Activated naive CD4-positive, alpha-beta T cell treated with anti-CD3 and anti-CD28 coated beads for 36 hours (primary cell): ENCODE results near the gene ARHGEF9. TPM values are rescaled to one million over a fixed set of nuclear protein-coding genes. Genes with fewer than 3 reads are reported as not detected.

Source experiments
- CTCF ChIA-PET: fragments of 350-600 bp; sonication (Branson Sonifier 250); formaldehyde crosslinking; loops from one replicate; lab custom pipeline; 2021; ENCODE audit warnings: antibody characterized with exemption; lab: Charles Lee
- DNase-seq: peaks from one replicate; pipeline ENCODE4 v3.0.0-alpha.2; 2020
- H3K27ac Mint-ChIP-seq: one replicate; pipeline ENCODE4 v1.8.0; 2021; ENCODE audit warnings: mild to moderate bottlenecking, mixed read lengths
- H3K27me3 Mint-ChIP-seq: one replicate; pipeline ENCODE4 v1.8.0; 2021; ENCODE audit warnings: low read depth, mixed read lengths
- H3K36me3 Mint-ChIP-seq: one replicate; pipeline ENCODE4 v1.8.0; 2021; ENCODE audit warnings: low read depth, mixed read lengths
- H3K4me1 Mint-ChIP-seq: one replicate; pipeline ENCODE4 v1.8.0; 2021; ENCODE audit warnings: low read depth, mixed read lengths
- H3K4me3 Mint-ChIP-seq: one replicate; pipeline ENCODE4 v1.8.0; 2021; ENCODE audit warnings: mild to moderate bottlenecking, moderate library complexity, mixed read lengths
- H3K9me3 Mint-ChIP-seq: one replicate; pipeline ENCODE4 v1.8.0; 2021; ENCODE audit warnings: mixed read lengths
- intact Hi-C: fragments of 100-400 bp; cut with micrococcal nuclease; formaldehyde crosslinking; loops from one replicate; pipeline ENCODE4 v1.15.1; 2023
- total RNA-seq, 2 experiments: library from RNA; stranded (reverse); gene quantifications; one replicate each; pipeline ENCODE4 v1.2.3, GENCODE V29; 2021

The ARHGEF9 gene
- total RNA-seq, 2 experiments from 2014 or later = 12.8 to 15.0 TPM

DNA sequence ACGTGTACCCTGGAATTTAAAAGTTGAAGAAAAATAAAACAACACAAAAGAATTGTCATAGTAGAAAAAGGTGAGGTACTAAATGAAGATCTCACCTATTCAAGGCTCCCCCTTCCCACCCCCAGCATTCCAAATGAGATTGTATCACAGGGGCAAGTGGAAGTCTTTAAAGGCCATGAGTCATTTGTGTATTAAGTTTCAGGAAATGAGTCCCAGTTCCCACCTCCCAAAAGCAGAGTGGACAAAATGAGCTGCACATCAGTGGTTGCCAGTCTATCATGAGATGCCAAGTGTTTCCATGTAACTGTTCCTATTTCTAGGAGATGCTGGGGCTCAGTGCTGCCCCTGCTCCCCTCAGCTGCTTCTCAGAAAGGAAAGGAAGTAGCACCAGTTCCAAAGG lies 20.1 kb downstream of the ARHGEF9 start:
- Mint-ChIP-seq H3K4me3 (no peak overlapping the region), H3K27ac (no peak overlapping the region), H3K4me1 (peaks cover 2% of the 10 kb centered on the region), H3K9me3 (peaks cover 4% of the 10 kb centered on the region), H3K27me3 (no peaks in the 10 kb centered on the region), H3K36me3 (no peaks in the 10 kb centered on the region)
- CTCF ChIA-PET = no interaction called here
- DNase-seq = no peak
- intact Hi-C loops = no loop called here

DNA sequence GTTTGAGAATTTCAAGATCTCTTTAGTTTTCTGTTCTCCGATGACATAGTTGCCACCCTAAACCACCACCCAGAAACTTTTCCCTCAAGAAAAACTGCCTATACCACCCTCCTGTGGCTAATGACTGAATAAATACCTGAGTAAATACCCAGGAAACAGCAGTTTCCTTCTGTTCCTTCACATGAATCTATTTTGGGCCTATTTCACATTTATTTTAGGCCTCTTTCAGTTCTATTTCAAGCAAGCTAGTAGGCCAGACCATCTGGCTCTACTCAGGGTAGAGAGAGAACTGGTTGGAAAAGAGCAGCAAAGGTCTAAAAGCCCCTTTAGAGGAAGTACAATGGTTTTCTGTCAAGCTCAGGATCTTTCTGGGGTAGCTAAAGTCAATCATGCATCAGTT lies 23.4 kb downstream of the ARHGEF9 start:
- no peaks in the 10 kb centered on the region for H3K27me3 Mint-ChIP-seq
- no peaks in the 10 kb centered on the region for H3K9me3 Mint-ChIP-seq
- no peak overlapping the region for H3K27ac Mint-ChIP-seq
- CTCF ChIA-PET = no interaction called here
- DNase-seq = no peak
- H3K4me1 Mint-ChIP-seq = peaks cover 2% of the 10 kb centered on the region
- H3K4me3 Mint-ChIP-seq = no peak overlapping the region
- intact Hi-C loops = no loop called here
- no peaks in the 10 kb centered on the region for H3K36me3 Mint-ChIP-seq

GRCh38 chrX:63758011-63758410 lies 27.0 kb downstream of the ARHGEF9 start:
- no peaks in the 10 kb centered on the region for H3K27me3 Mint-ChIP-seq
- DNase-seq = no peak
- no peaks in the 10 kb centered on the region for H3K9me3 Mint-ChIP-seq
- H3K4me1 Mint-ChIP-seq = peaks cover 19% of the 10 kb centered on the region
- H3K36me3 Mint-ChIP-seq = peaks cover 1% of the 10 kb centered on the region
- CTCF ChIA-PET = no interaction called here
- H3K27ac Mint-ChIP-seq = no peak overlapping the region
- no peak overlapping the region for H3K4me3 Mint-ChIP-seq
- intact Hi-C loops = loop anchor here (10.0 kb wide), 3 partner anchors 1277 to 1837 kb away; partner anchors contain the start of genes LAS1L and ZC3H12B

GRCh38 chrX:63755892-63756291 lies 29.1 kb downstream of the ARHGEF9 start:
- Mint-ChIP-seq H3K27ac (no peak overlapping the region), H3K36me3 (peaks cover 1% of the 10 kb centered on the region), H3K4me1 (peaks cover 24% of the 10 kb centered on the region), H3K27me3 (no peaks in the 10 kb centered on the region), H3K4me3 (peak overlapping the region; percentile 90), H3K9me3 (no peaks in the 10 kb centered on the region)
- no peak for DNase-seq
- intact Hi-C loops = loop anchor here (1.0 to 10.0 kb wide), 8 partner anchors 10 to 1839 kb away; partner anchors contain the start of genes AMER1, LAS1L, SPIN4 and ZC3H12B
- CTCF ChIA-PET = no interaction called here

DNA sequence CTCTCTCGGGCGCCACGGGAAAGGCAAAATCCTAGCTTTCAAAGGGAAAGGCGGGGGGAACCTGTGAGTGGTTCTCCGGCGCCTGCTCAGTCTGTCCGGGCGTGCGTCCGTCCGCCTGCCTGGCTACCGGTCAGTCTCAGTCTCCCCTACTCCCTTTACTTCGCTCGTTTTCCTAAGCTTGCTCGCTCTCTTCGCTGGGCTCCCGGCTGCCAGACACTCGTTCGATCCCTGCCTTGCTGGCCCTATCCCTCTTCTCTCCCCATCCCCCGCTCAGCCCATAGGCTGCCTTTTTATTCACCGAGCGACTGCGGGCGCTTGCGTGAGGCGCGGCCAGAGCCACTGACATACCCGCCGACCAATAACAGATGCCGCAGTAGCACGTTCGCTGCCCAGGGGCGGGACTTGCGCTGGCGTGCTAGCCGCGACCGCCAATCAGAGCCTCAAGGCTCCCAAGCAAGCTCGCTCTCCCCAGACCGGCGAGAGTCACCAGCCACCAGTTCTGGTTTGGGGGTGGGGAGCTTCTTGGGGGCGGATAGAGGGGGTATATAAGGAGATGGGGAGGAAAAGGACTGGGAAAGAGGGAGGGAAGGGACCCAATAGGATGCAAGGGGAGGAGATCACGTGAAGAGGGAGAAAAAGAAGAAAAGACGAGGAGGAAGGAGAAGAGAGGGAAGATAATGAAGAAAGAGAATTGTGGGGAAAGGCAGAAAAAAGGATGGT lies 30.0 kb downstream of the ARHGEF9 start:
- intact Hi-C loops = loop anchor here (1.0 to 10.0 kb wide), 8 partner anchors 9 to 1840 kb away; partner anchors contain the start of genes AMER1, LAS1L, SPIN4 and ZC3H12B
- peaks cover 29% of the 10 kb centered on the region for H3K4me1 Mint-ChIP-seq
- peak overlapping the region; percentile 96 for H3K27ac Mint-ChIP-seq
- CTCF ChIA-PET = no interaction called here
- H3K4me3 Mint-ChIP-seq = peak overlapping the region; percentile 90
- no peaks in the 10 kb centered on the region for H3K27me3 Mint-ChIP-seq
- H3K36me3 Mint-ChIP-seq = peaks cover 1% of the 10 kb centered on the region
- DNase-seq = peak; percentile 90
- H3K9me3 Mint-ChIP-seq = no peaks in the 10 kb centered on the region

DNA sequence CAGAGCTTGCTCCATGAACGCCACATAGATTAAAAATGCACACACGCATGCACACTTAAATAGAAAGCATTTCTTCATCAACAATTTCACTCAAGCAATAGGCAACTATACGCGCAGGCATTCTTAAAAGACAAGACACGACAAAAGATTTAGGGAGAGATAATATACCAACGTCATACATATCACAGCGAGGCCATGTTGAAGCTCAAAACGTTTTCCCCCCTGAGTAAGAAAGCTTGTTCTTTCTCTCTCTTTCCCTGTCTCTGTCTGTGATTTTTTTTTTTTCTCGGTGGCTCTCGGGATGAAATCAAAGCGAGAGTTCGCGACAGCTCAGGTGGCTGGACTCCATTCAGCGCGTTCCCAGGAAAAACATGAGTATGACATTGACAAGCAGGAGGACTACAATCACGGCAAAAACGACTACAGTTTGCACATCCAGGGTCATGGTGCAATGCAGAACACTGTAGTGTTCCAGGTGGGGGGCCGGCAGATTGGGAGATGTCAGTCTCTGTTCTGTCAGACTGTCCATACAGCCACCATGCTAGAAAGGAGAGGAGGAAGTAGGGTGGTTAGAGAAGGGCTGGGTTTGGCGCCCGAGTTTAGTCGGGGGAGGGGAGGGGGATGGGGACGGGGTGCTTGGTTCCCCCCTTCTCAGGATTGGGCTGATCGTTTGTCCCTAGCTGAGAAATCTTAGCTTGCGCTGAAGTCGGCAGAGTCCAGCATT lies 30.7 kb downstream of the ARHGEF9 start:
- H3K4me1 Mint-ChIP-seq = peaks cover 32% of the 10 kb centered on the region
- DNase-seq = peak; percentile 32

GRCh38 chrX:63751481-63751880 lies 33.5 kb downstream of the ARHGEF9 start:
- Mint-ChIP-seq H3K4me1 (peaks cover 41% of the 10 kb centered on the region), H3K27me3 (no peaks in the 10 kb centered on the region), H3K9me3 (no peaks in the 10 kb centered on the region), H3K27ac (no peak overlapping the region), H3K4me3 (no peak overlapping the region), H3K36me3 (peaks cover 1% of the 10 kb centered on the region)
- intact Hi-C loops = loop anchor here (10.0 kb wide), 3 partner anchors 1283 to 1843 kb away; partner anchors contain the start of genes LAS1L and ZC3H12B
- no peak for DNase-seq
- CTCF ChIA-PET = no interaction called here

More for the DNA sequence above, 30.7 kb downstream of the ARHGEF9 start:
- peak overlapping the region; percentile 96 for H3K27ac Mint-ChIP-seq
- CTCF ChIA-PET = no interaction called here
- no peaks in the 10 kb centered on the region for H3K27me3 Mint-ChIP-seq
- H3K9me3 Mint-ChIP-seq = no peaks in the 10 kb centered on the region
- intact Hi-C loops = loop anchor here (2.0 to 10.0 kb wide), 6 partner anchors 193 to 1841 kb away; partner anchors contain the start of genes AMER1, LAS1L, SPIN4 and ZC3H12B
- H3K36me3 Mint-ChIP-seq = peaks cover 1% of the 10 kb centered on the region
- H3K4me3 Mint-ChIP-seq = peak overlapping the region; percentile 90

GRCh38 chrX:63750811-63751210 lies 34.2 kb downstream of the ARHGEF9 start:
- intact Hi-C loops = loop anchor here (10.0 kb wide), 3 partner anchors 1284 to 1844 kb away; partner anchors contain the start of genes LAS1L and ZC3H12B
- CTCF ChIA-PET = no interaction called here
- Mint-ChIP-seq H3K9me3 (no peaks in the 10 kb centered on the region), H3K36me3 (peaks cover 1% of the 10 kb centered on the region), H3K27me3 (no peaks in the 10 kb centered on the region), H3K27ac (no peak overlapping the region), H3K4me1 (peaks cover 41% of the 10 kb centered on the region), H3K4me3 (no peak overlapping the region)
- no peak for DNase-seq

DNA sequence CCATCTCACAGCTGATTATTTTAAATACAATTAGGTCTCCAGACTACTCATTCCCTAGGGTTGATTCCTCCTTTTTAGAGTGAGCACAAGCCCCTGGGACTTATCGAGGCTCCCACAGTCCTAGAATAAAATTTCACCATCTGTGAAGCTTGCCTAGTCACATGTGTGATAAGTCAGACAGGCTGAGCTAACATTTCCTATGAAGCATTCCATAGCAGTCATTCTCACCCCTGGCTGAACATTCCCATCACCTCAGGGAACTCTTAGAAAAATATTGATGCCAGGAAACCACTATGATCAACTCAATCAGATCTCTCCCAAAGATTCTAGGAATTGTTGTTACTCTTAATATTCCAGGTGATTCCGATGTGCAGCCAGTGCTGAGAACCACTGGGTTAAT lies 37.7 kb downstream of the ARHGEF9 start:
- intact Hi-C loops = no loop called here
- no peaks in the 10 kb centered on the region for H3K36me3 Mint-ChIP-seq
- H3K4me3 Mint-ChIP-seq = no peak overlapping the region
- H3K27ac Mint-ChIP-seq = no peak overlapping the region
- CTCF ChIA-PET = no interaction called here
- peaks cover 34% of the 10 kb centered on the region for H3K4me1 Mint-ChIP-seq
- H3K27me3 Mint-ChIP-seq = no peaks in the 10 kb centered on the region
- no peaks in the 10 kb centered on the region for H3K9me3 Mint-ChIP-seq
- DNase-seq = no peak

- no peaks in the 10 kb centered on the region for H3K9me3 Mint-ChIP-seq
- H3K36me3 Mint-ChIP-seq = no peaks in the 10 kb centered on the region
- CTCF ChIA-PET = no interaction called here
- H3K4me1 Mint-ChIP-seq = peaks cover 34% of the 10 kb centered on the region
- no peaks in the 10 kb centered on the region for H3K27me3 Mint-ChIP-seq
- no peak overlapping the region for H3K4me3 Mint-ChIP-seq
- H3K27ac Mint-ChIP-seq = no peak overlapping the region
- intact Hi-C loops = loop anchor here (1.0 kb wide), 1 partner anchor 9 kb away; no protein-coding TSS in a partner anchor
- no peak for DNase-seq
Observed at GRCh38 chrX:63746715-63747114, 38.3 kb downstream of the ARHGEF9 start.

DNA sequence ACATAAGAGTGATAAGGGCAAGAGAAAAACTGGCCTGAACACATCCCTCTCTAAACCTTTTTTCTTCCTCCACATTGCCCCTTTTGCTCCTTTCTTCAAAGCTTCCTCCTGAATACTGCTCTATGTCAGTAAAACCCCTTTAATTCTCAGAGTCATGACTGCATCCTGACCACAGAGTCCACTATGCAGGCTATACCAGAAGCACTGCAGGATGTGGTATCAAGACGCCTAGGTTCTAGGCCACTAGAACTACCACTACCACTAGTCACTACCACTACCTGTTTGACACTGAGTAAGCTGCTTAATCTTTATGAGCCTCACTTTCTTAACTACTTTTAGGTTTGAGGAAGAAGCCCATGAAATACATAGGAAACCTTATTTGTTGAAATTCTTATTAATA lies 38.7 kb downstream of the ARHGEF9 start:
- CTCF ChIA-PET = no interaction called here
- no peaks in the 10 kb centered on the region for H3K27me3 Mint-ChIP-seq
- H3K4me3 Mint-ChIP-seq = no peak overlapping the region
- H3K36me3 Mint-ChIP-seq = no peaks in the 10 kb centered on the region
- H3K9me3 Mint-ChIP-seq = no peaks in the 10 kb centered on the region
- H3K27ac Mint-ChIP-seq = no peak overlapping the region
- H3K4me1 Mint-ChIP-seq = peaks cover 34% of the 10 kb centered on the region
- peak; percentile 44 for DNase-seq
- intact Hi-C loops = loop anchor here (1.0 kb wide), 1 partner anchor 9 kb away; no protein-coding TSS in a partner anchor

DNA sequence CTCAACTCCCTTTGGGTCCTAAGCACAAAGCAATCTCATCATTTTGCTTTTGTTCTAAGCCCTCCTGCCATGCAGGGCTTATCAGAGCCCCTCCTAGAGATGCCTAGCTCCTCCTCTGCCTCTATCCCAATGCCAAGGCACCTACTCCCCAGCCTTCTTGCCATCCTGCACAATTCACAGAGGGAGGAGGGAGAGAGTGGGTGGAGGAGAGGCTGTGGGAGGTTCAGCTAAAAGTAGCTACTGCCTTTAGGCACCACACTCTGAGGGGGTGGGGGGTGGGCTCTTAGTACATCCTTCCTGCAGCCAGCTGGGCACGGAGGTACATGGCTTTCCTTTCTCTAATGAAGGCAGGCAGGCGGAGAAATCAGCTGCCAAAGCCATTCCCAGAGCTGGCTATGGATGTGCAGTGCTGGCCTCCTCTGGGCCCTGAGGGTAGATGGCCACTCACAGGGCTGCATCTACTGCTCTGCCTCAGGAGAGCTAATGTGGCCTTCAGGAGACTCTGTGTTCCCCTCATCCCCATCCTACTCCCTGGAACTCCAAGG lies 40.1 kb downstream of the ARHGEF9 start:
- H3K4me1 Mint-ChIP-seq = peaks cover 28% of the 10 kb centered on the region

More for the DNA sequence above, 40.1 kb downstream of the ARHGEF9 start:
- H3K4me3 Mint-ChIP-seq = no peak overlapping the region
- H3K27me3 Mint-ChIP-seq = no peaks in the 10 kb centered on the region
- no peak for DNase-seq
- CTCF ChIA-PET = no interaction called here
- H3K9me3 Mint-ChIP-seq = no peaks in the 10 kb centered on the region
- intact Hi-C loops = no loop called here
- no peak overlapping the region for H3K27ac Mint-ChIP-seq
- no peaks in the 10 kb centered on the region for H3K36me3 Mint-ChIP-seq
